Osteoblast (primary cell): ENCODE measurements around the gene ARHGDIA. TPM values are rescaled to one million over a fixed set of nuclear protein-coding genes. Genes with fewer than 3 reads are reported as not detected.
A peak's percentile ranks its signal among the peaks of the same experiment; 100 is the strongest.

ENCODE experiments used
- DNase-seq: peaks from one replicate; pipeline ENCODE4 v3.0.0; 2011; ENCODE audit warnings: low spot score, mixed read lengths; ENCODE audit not compliant: insufficient read length; ENCODE audit errors: missing footprints
- H2AFZ ChIP-seq: 2 replicates; pipeline ENCODE4 v1.6.0; 2011; ENCODE audit warnings: mild to moderate bottlenecking, low read length
- H3K27ac ChIP-seq: 2 replicates; pipeline ENCODE4 v1.5.1; 2011; ENCODE audit warnings: mild to moderate bottlenecking, low read depth, low read length, moderate library complexity
- H3K27me3 ChIP-seq: 2 replicates; pipeline ENCODE4 v1.6.0; 2012; ENCODE audit warnings: mild to moderate bottlenecking, control low read depth, inconsistent platforms, low read length, moderate library complexity; ENCODE audit not compliant: insufficient read depth
- H3K36me3 ChIP-seq: 2 replicates; pipeline ENCODE4 v1.5.1; 2011; ENCODE audit warnings: mild to moderate bottlenecking, low read length, control low read depth, moderate library complexity; ENCODE audit not compliant: insufficient read depth
- H3K4me1 ChIP-seq: 2 replicates; pipeline ENCODE4 v1.5.1; 2011; ENCODE audit warnings: mild to moderate bottlenecking, low read length, control low read depth, moderate library complexity; ENCODE audit not compliant: insufficient read depth
- H3K4me2 ChIP-seq: 2 replicates; pipeline ENCODE4 v1.6.0; 2011; ENCODE audit warnings: mild to moderate bottlenecking, low read length; ENCODE audit not compliant: insufficient read depth
- H3K4me3 ChIP-seq: fragments of 200-600 bp; sonication (generic); 3 replicates; pipeline ENCODE4 v1.5.1; 2012; ENCODE audit warnings: mild to moderate bottlenecking, low read length, inconsistent platforms; ENCODE audit not compliant: insufficient read depth
- H3K79me2 ChIP-seq: 2 replicates; pipeline ENCODE4 v1.6.0; 2012; ENCODE audit warnings: mild to moderate bottlenecking, low read length, control low read depth, inconsistent platforms; ENCODE audit not compliant: insufficient read depth
- H3K9me3 ChIP-seq: 2 replicates; pipeline ENCODE4 v1.5.1; 2011; ENCODE audit warnings: low read depth, low read length, control low read depth
- H4K20me1 ChIP-seq: 2 replicates; pipeline ENCODE4 v1.6.0; 2012; ENCODE audit warnings: mild to moderate bottlenecking, low read length, control low read depth; ENCODE audit not compliant: insufficient read depth
- CTCF ChIP-seq: IDR thresholded peaks from 2 replicates; pipeline ENCODE4 v1.5.1; 2011; ENCODE audit warnings: mild to moderate bottlenecking, low read depth, low read length, moderate library complexity; ENCODE audit errors: extremely low read depth
- total RNA-seq: library from RNA; depleted of rRNA; stranded (reverse); fragments of >200 nt; gene quantifications from 2 replicates; pipeline ENCODE4 v1.2.3, GENCODE V29; 2012

The ARHGDIA gene
- total RNA-seq, 1 donor, result 133 TPM

DNA sequence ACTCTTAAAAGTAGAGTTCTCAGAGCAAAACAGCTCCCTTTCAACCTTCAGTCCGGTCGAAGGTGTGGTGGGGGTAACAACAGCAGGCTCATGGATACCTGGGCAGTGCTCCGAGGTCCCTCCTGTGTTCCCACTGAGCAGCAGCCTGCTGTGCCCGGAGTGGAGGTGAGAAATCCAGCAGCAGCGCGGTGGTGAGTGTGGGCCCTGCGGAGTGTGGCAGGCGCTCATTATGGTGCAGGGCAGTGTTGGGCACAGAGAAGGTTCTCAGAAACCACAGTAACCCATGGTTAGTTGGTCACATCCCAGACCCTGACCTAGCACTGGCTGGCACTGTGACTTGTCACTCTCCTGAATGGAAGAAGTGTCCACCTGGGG lies 5.8 kb downstream of the ARHGDIA start:
- Histone ChIP-seq H3K79me2 (peaks cover 62% of the 10 kb centered on the region), H4K20me1 (peaks cover 48% of the 10 kb centered on the region), H3K4me3 (no peak overlapping the region), H3K36me3 (peaks cover 60% of the 10 kb centered on the region), H3K4me2 (no peak overlapping the region), H3K27ac (peak overlapping the region; percentile 42), H2AFZ (no peak overlapping the region), H3K27me3 (no peaks in the 10 kb centered on the region), H3K4me1 (peaks cover 33% of the 10 kb centered on the region), H3K9me3 (no peaks in the 10 kb centered on the region)
- TF ChIP-seq CTCF, result no peak
- no peak for DNase-seq

GRCh38 chr17:81863833-81864768 lies 7.0 kb downstream of the ARHGDIA start:
- DNase-seq, result peak; percentile 41
- Histone ChIP-seq H3K4me1 (peaks cover 27% of the 10 kb centered on the region), H3K4me3 (no peak overlapping the region), H3K9me3 (no peaks in the 10 kb centered on the region), H3K4me2 (no peak overlapping the region), H3K36me3 (peaks cover 52% of the 10 kb centered on the region), H4K20me1 (peaks cover 43% of the 10 kb centered on the region), H3K79me2 (peaks cover 64% of the 10 kb centered on the region), H3K27ac (peak overlapping the region; percentile 14), H2AFZ (no peak overlapping the region), H3K27me3 (no peaks in the 10 kb centered on the region)
- TF ChIP-seq CTCF, result no peak

- H4K20me1 ChIP-seq, result peaks cover 47% of the 10 kb centered on the region
- DNase-seq, result peak; percentile 68
- peak overlapping the region; percentile 14 for H3K27ac ChIP-seq
- peaks cover 55% of the 10 kb centered on the region for H3K36me3 ChIP-seq
- H3K9me3 ChIP-seq, result no peaks in the 10 kb centered on the region
- H3K4me2 ChIP-seq, result peak overlapping the region; percentile 89
- no peak for TF ChIP-seq CTCF
- no peaks in the 10 kb centered on the region for H3K27me3 ChIP-seq
- no peak overlapping the region for H3K4me3 ChIP-seq
- H3K79me2 ChIP-seq, result peaks cover 73% of the 10 kb centered on the region
- no peak overlapping the region for H2AFZ ChIP-seq
- H3K4me1 ChIP-seq, result peaks cover 31% of the 10 kb centered on the region
Measured at GRCh38 chr17:81863123-81863675, 7.9 kb downstream of the ARHGDIA start.
